Tibial nerve (tissue), 4 donors: ENCODE measurements around the gene ADAMTS17. TPM values are rescaled to one million over a fixed set of nuclear protein-coding genes. Genes with fewer than 3 reads are reported as not detected.

ENCODE experiments used
- DNase-seq, 2 donors: peaks; one replicate each; pipeline ENCODE4 v3.0.0-alpha.2; 2019; ENCODE audit warnings: low spot score in 2 of 2
- H3K27ac ChIP-seq, 4 donors: fragments of 200-600 bp; sonication (generic) in 3 of 4; one replicate each; pipeline ENCODE4 v1.5.1; 2017 to 2019; ENCODE audit warnings: mild to moderate bottlenecking in 1 of 4
- H3K27me3 ChIP-seq, 2 donors: fragments of 200-600 bp; sonication (generic) in 1 of 2; one replicate each; pipeline versions ENCODE4 v1.5.1 to v1.6.0; 2017 to 2019
- H3K36me3 ChIP-seq, 3 donors: fragments of 200-600 bp; sonication (generic); one replicate each; pipeline ENCODE4 v1.5.1; 2018 to 2019
- H3K4me1 ChIP-seq, 4 donors: fragments of 200-600 bp; sonication (generic) in 3 of 4; one replicate each; pipeline ENCODE4 v1.5.1; 2017 to 2019
- H3K4me3 ChIP-seq, 4 donors: fragments of 200-600 bp; sonication (generic) in 3 of 4; one replicate each; pipeline ENCODE4 v1.5.1; 2017 to 2019; ENCODE audit warnings: mild to moderate bottlenecking in 1 of 4, moderate library complexity in 1 of 4
- H3K9me3 ChIP-seq, 4 donors: fragments of 200-600 bp; sonication (generic) in 3 of 4; one replicate each; pipeline ENCODE4 v1.5.1; 2017 to 2019
- CTCF ChIP-seq, 5 experiments: fragments of 200-600 bp in 3 of 5; fragments of 450-650 bp in 2 of 5; sonication (generic) in 3 of 5; IDR thresholded peaks; one replicate each; pipeline ENCODE4 v1.5.1; 2016 to 2019; ENCODE audit warnings: antibody characterized with exemption in 5 of 5, mild to moderate bottlenecking in 3 of 5, moderate library complexity in 2 of 5
- EP300 ChIP-seq, 2 donors: sonication (generic); formaldehyde crosslinking; IDR thresholded peaks; one replicate each; pipeline ENCODE4 v1.6.1; 2017; ENCODE audit warnings: antibody characterized with exemption in 2 of 2, mild to moderate bottlenecking in 1 of 2
- POLR2A ChIP-seq, 2 donors: fragments of 450-650 bp; IDR thresholded peaks; one replicate each; pipeline ENCODE4 v1.6.1; 2017; ENCODE audit warnings: antibody characterized with exemption in 2 of 2, mild to moderate bottlenecking in 2 of 2, moderate library complexity in 2 of 2
- WGBS, 2 donors: methylation state at CpG; one replicate each; pipeline ENCODE4 v1.1.5; 2018; 5-methylcytosine and 5-hydroxymethylcytosine counted together
- total RNA-seq, 4 donors: library from RNA; depleted of rRNA; stranded (reverse); fragments of >200 nt; gene quantifications; one replicate each; pipeline ENCODE4 v1.1.0, GENCODE V29; 2016

ADAMTS17 gene
- total RNA-seq, 4 donors from 2014 or later = 0.66 to 5.5 (median 3.7) TPM

- no peak for DNase-seq
- peaks cover 0 to 12% (median 5%) of the 10 kb centered on the region in 4 donors for H3K9me3 ChIP-seq
- 58 to 62% methylated on average over 5 of the region's 5 CpGs for WGBS, 2 donors
These were observed 390.3 kb downstream of the ADAMTS17 start for GRCh38 chr15:99951511-99951910.

DNA sequence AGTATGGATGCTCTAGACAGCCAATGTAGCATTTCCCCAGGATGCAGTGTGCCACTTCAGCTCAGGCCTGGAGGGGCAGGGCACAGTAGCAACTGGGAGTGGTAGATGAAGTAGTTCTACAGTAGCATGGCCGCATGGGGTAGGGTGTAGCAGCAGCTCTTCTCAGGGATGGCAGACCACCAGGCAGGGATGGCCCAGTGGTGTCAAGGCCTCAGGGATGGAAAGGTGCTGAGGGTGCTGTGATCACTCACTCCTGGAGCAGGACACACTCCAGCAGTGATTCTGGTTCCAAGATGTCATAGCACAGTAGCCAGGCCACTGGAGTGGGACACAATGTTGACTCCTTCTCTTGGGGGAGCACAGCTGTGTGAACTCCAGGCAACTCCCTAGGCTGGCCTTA is 397.6 kb downstream of the ADAMTS17 start:
- no peaks in the 10 kb centered on the region for H3K4me1 ChIP-seq
- H3K4me3 ChIP-seq = no peak overlapping the region
- H3K27me3 ChIP-seq = no peaks in the 10 kb centered on the region
- no peaks in the 10 kb centered on the region for H3K36me3 ChIP-seq
- TF ChIP-seq CTCF (IDR thresholded peaks at IDR 0.05) = no peak
- no peak for TF ChIP-seq POLR2A (IDR thresholded peaks at IDR 0.05)
- no peak for TF ChIP-seq EP300 (IDR thresholded peaks at IDR 0.05)
- no peak for DNase-seq
- peaks cover 0 to 47% (median 17%) of the 10 kb centered on the region in 4 donors for H3K9me3 ChIP-seq
- WGBS, 2 donors = 83 to 86% methylated on average over 1 of the region's 1 CpG
- no peak overlapping the region for H3K27ac ChIP-seq

More at GRCh38 chr15:99951511-99951910, 390.3 kb downstream of the ADAMTS17 start:
- H3K4me1 ChIP-seq = no peaks in the 10 kb centered on the region
- no peaks in the 10 kb centered on the region for H3K36me3 ChIP-seq
- H3K27ac ChIP-seq = no peak overlapping the region
- TF ChIP-seq CTCF (IDR thresholded peaks at IDR 0.05) (no peak), POLR2A (IDR thresholded peaks at IDR 0.05) (no peak), EP300 (IDR thresholded peaks at IDR 0.05) (no peak)
- no peaks in the 10 kb centered on the region for H3K27me3 ChIP-seq
- no peak overlapping the region for H3K4me3 ChIP-seq

DNA sequence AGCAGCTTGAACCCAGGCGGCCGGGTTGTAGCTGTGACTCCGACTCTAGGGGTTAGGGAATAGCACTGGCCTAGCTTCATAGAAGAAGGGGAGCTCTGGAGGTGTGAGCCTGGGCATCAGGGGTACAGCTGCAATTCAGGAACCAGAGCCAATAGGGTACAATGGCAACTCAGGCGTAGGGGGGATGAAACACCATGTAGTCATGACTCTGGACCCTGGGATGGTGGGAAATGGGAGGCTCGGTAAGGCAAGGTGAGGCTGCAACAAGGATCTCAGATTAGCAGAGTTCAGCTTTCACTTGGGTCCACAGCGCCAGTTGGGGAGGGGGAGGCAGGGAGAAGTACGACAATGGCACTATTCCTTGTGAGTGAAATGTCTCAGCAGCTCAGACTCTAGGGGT is 398.3 kb downstream of the ADAMTS17 start:
- no peak for DNase-seq
- no peak overlapping the region for H3K4me3 ChIP-seq
- no peaks in the 10 kb centered on the region for H3K27me3 ChIP-seq
- H3K9me3 ChIP-seq = peaks cover 0 to 47% (median 17%) of the 10 kb centered on the region in 4 donors
- 99% methylated on average over 7 of the region's 7 CpGs for WGBS, 2 donors
- no peak overlapping the region for H3K27ac ChIP-seq
- TF ChIP-seq POLR2A (IDR thresholded peaks at IDR 0.05) = no peak
- no peak for TF ChIP-seq EP300 (IDR thresholded peaks at IDR 0.05)
- H3K4me1 ChIP-seq = no peaks in the 10 kb centered on the region
- no peaks in the 10 kb centered on the region for H3K36me3 ChIP-seq

DNA sequence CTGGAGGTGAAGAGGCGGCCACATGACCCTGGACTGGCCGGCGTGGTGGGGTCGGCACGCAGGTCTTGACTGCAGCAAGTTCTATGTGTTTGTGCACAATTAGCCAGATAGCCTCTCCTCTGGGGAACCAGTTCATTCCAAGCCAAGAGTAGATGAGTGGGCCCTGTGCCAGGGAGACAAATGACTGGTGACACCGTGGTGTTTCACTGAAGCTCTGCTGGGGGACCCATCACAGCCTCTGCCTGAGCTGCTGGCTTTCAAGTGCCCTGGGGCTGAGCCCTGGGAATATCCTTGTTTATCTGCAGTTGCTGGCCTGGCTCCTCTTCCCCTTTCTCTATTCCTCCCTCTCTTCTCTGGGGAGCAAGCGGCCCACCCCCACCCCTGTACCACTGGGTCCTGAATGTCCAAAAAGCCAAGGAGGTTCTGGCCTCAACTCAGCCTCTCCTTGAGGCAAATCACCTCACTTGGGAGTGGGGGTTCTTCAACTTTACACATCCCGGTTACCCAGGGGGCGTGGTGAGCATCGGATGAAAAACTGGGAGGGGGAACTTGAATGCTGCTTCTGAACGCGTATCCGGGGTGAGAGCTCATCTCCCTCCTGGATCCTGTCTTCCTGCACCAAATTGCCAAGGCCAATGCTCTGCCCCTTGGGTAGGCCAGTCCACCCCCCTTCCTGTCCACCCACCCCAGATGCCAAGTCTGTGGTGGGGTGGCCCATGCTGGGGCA is 408.9 kb downstream of the ADAMTS17 start:
- no peak for DNase-seq
- WGBS, 2 donors = 85% methylated on average over 13 of the region's 13 CpGs
- Histone ChIP-seq H3K9me3 (peaks cover 0 to 2% (median 0%) of the 10 kb centered on the region in 4 donors), H3K4me3 (no peak overlapping the region), H3K27me3 (no peaks in the 10 kb centered on the region), H3K4me1 (peaks cover 0 to 11% (median 0%) of the 10 kb centered on the region in 4 donors), H3K36me3 (no peaks in the 10 kb centered on the region), H3K27ac (no peak overlapping the region)
- TF ChIP-seq CTCF (IDR thresholded peaks at IDR 0.05) = no peak
- no peak for TF ChIP-seq POLR2A (IDR thresholded peaks at IDR 0.05)
- no peak for TF ChIP-seq EP300 (IDR thresholded peaks at IDR 0.05)

DNA sequence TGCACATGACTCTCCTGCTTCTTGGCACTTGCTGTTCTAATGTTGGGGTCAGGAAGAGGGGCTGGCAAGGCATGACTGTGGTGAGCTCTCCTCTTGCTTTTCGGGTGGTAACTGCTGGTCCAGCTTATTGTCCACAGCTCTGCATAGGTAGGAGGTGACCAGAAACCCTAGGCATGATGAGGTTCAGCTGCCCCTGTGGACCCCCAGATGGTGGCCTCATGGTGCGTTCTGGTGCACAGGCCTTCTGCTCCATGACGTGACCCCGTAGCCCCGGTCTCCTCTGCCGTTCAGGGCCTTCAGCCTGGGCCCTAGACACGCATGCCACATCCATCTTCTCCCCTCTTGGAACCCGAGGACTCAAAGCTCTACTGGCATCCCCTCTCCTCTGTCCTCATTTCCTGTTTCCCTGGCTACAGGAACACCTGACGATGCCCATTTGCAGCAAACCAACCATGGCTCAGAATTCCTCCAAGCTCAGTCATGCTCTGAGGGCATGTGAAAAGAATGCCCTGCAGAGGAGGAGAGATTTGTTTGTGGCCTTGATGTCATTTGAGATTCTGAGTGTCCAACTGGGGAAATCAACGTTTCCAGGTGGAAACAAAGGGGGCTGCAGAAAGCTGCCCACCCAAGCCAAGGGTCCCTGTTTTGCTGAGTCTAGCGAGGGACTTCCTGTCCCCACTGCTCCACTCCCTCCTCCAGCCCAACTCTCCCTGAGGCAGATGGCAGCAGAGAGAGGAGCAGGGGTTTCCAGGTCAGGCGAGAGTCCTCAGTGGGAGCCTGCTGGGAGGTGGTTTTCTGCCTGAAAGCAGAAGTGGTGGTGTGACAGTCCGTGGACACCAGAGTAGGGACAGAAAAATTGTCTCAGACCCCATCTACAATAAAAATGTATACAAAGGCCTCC is 409.8 kb downstream of the ADAMTS17 start:
- Histone ChIP-seq H3K36me3 (no peaks in the 10 kb centered on the region), H3K4me1 (peaks cover 0 to 11% (median 0%) of the 10 kb centered on the region in 4 donors), H3K27ac (no peak overlapping the region), H3K9me3 (no peaks in the 10 kb centered on the region), H3K27me3 (no peaks in the 10 kb centered on the region), H3K4me3 (no peak overlapping the region)
- no peak for DNase-seq
- TF ChIP-seq CTCF (IDR thresholded peaks at IDR 0.05) (no peak), EP300 (IDR thresholded peaks at IDR 0.05) (no peak), POLR2A (IDR thresholded peaks at IDR 0.05) (no peak)
- WGBS, 2 donors = 88 to 93% methylated on average over 13 of the region's 13 CpGs
